HG03025 (cell line): Measurements from ENCODE around the gene UBXN6.

ENCODE experiments used
- ATAC-seq: cut with Tn5 transposase; IDR thresholded peaks from one replicate; pipeline ENCODE4 v1.9.1; 2021; ENCODE audit warnings: mild to moderate bottlenecking, moderate library complexity; ENCODE audit not compliant: unreplicated experiment, low FRiP score

Gene UBXN6

DNA sequence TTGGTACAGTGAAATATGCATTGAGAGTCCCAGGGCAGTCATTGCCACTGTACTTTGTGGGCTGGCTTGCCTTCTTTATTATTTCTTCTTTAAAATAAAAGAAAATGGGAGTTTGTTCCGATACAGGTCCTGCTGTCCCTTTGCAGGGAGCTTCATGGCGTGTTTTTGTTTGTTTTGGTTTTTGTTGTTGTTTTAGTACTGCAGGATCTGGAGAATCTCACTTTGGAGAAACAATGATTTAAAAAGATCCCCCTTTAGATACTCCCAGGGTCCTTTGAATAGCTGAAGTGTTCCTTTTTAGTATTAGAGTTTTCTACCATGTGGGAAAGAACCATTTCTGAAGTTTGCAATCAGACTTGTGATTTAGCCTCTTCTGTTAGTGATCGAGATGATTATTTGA, 44.0 kb downstream of the UBXN6 start:
- no peak for ATAC-seq

GRCh38 chr19:4409123-4409933, 48.3 kb downstream of the UBXN6 start:
- no peak for ATAC-seq

- no peak for ATAC-seq
Observed at GRCh38 chr19:4406626-4407025, 51.0 kb downstream of the UBXN6 start.

DNA sequence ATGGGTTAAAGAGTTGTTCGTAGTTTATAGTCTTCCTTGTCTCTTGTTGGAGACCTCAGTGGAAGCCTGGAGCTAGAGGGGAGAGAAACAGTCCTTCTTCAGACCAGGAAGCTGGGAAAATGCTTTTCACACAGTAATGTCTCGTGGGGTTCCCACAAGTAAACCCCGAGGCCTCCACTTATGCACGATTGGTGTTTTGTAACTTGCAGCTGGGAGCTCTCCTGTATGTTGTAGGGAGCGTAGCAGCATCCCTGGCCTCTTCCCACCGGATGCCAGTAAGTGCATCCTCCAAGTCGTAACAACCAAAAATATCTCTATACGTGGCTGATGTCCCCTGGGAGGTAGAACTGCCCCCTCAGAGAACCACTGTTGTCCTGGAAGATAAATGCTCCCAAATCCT, 51.6 kb downstream of the UBXN6 start:
- no peak for ATAC-seq

GRCh38 chr19:4403005-4403761, 54.4 kb downstream of the UBXN6 start:
- no peak for ATAC-seq

DNA sequence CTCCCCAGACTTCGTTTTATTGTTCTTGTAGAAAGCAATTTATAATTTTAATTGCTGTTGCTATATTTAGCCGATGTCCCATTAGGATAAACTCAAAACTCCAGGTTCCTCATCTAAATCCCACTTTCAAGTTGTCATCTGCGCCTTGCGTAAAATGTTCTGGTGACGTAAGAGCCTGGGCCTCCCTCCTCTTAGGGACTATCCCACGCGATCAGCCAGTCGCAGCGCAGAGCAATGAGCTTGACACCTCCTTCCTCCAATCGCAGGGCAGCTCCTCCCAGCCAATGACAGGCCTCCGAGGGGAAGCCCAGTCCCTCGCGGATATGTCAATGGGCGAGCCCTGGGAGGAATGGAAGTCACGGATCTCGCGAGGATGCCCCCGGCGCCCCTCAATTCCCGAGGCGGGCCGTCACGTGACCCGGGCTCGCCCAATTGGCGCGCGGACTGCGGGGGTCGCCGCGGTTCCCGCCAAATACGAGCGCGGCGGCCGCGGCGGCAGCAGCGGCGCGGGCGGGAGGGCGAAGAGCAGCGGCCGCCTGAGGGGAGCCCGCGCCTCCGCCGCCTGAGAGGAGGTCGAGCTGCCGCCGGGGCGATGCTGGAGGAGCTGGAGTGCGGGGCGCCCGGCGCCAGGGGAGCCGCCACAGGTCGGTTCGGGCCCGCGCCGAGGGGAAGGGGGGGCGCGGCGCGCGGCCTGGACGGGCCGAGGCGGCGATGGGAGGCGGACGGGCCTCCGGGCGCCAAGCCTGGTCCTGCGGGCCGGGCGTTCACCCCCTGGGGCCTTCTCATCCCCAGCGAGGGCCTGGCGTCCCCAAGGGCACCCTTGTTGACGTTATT, 55.2 kb downstream of the UBXN6 start, which contains the start of gene CHAF1A:
TSS of gene CHAF1A (plus strand) at position 470 of the 834 bp plus-strand sequence. CDS start at position 593, 123 bp downstream.
- ATAC-seq: peak; percentile 62

DNA sequence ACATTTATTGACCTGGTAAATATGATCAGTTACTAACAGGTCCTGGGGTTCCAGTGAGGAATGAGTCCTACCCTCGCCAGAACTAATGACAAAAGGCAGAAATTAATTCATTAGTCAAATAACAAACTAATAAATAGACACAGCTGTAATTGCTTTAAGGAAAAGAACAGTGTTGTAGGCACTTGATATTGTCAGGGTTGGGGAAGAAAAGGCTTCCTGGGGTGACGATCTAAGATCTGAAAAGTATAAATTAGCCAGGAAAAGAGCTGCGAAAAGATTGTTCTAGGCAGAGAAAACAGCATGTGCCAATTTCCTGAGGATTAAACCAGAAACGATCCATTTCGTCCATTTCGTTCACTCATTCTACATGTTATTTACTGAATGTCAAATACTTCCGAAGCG, 55.8 kb downstream of the UBXN6 start:
- ATAC-seq: no peak

DNA sequence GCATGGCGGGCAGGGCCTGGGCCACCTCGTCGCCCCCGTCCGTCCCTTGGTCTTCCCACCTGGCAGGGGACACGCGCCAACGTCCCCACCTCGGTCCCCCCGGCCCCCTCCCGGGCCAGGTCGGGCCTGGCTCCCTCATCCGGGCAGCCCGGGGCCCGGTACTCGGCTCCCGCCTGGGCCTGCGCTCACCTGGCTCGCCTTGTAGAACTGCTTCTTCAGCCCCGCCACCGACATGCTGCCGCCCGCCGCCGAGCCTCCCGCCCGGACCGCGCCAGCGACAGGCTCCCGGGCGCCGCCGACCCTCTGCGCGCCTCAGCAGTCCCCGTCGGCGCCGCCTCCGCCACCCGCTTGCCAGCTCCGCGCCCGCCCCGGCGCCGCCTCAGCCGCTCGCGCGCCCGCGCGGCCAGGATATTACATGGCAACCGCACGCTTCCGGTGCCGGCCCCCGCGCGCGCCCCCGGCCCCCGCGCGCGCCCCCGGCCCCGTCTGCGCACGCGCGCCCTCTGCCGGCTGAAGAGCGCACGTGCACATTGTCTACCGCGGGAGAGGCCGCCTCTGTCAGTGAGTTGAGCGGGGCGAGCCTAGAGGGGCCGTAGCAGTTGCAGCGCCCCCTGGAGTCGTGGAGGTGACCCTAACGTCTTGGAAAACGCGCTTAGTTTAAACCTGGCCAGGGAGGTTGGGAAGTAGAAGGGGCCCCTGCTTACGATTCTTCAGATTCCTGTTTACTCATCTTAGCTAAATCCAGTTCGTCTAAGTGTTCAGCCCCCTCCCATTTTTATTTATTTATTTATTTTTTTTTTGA, 57.3 kb downstream of the UBXN6 start, which contains the start of gene SH3GL1:
TSS of gene SH3GL1 (minus strand) at position 413 of the 802 bp plus-strand sequence. CDS start at position 234, 179 bp downstream.
- peak; percentile 46 for ATAC-seq

GRCh38 chr19:4399812-4400134, 57.8 kb downstream of the UBXN6 start:
- ATAC-seq: peak; percentile 22

DNA sequence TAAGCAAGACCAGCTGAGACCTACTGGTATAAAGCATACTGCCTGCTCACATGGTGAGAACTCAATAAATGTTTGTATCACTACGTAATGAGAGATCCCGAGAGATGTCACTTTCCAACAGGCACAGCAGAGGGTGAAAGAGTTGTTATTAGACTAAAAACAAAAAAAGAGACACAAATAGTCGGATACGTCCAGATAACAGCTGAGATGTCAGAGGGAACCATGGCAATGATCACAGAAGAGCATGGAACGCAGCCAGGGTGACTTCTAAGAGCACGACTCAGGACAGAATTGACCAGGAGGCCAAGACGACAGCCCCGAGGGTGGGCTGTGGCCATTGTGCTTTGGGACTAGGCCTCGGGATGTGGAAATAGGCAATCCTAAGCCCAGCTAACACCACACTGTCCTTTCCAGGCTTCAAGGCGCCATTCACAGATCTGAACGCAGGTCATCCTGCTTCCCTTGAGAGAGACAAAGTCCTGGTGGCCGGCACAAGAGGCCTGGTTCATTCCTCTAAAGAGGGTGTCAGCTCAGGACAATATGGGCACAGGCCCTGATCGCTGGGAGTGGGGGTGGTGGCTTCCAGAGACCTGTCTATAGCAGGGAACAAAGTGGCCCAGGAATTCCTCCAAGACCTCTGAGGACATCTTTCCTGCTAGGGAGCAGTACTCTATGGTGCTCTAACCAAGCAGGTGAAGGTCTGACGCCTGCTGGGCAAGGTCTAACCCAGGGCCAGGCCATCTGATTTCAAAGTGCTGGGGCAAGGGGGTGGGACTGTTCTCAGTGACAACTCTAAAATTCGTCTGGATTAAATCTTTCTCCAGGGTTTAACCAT, 60.4 kb downstream of the UBXN6 start:
- no peak for ATAC-seq
